Myocyte (in vitro differentiated cells): ENCODE measurements around the gene DTNA. TPM values are rescaled to one million over a fixed set of nuclear protein-coding genes. Genes with fewer than 3 reads are reported as not detected.

Experiments
- DNase-seq: peaks from one replicate; pipeline ENCODE4 v3.0.0-alpha.2; 2012; ENCODE audit warnings: low read depth
- total RNA-seq: library from RNA; depleted of rRNA; stranded (reverse); fragments of >200 nt; gene quantifications from 2 replicates; pipeline ENCODE4 v1.2.3, GENCODE V29; 2014

Gene DTNA
- total RNA-seq, 1 donor from 2014 or later, result 50.3 TPM

DNA sequence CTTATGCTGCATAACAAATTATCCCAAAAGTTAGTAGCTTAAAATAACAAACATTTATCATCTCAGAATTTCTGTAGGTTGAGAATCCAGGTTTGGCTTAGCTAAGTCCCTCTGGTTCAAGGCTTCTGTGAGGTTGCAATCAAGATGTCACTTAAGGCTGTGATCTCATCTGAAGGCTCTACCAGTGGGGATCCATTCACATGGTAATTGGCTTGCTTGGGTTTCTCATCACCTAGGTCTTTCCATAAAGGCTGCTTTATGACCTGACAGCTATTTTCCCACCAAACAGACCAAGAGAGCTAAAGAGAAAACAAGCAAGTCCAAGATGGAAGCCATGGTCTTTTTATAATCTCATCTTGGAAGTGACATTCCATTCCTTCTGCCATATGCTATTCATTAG lies 137.3 kb downstream of the DTNA start:
- no peak for DNase-seq

DNA sequence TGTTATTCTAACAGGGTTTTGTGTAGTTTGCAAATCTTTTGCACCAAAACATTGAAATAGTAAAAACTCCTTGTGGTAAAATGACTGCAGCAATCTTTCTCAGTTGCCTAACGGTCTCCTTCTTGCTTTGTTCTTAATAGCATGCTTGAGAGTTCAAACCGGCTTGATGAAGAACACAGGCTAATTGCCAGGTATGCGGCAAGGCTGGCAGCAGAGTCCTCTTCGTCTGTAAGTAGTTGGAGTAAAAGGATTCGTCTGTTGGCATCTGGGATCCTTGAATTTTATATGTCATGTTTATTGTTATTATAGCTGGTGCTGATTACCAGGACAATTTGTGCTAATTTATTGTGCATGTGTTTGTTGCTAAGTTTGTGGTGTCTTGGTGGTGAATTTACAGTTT lies 138.1 kb downstream of the DTNA start:
- no peak for DNase-seq

DNA sequence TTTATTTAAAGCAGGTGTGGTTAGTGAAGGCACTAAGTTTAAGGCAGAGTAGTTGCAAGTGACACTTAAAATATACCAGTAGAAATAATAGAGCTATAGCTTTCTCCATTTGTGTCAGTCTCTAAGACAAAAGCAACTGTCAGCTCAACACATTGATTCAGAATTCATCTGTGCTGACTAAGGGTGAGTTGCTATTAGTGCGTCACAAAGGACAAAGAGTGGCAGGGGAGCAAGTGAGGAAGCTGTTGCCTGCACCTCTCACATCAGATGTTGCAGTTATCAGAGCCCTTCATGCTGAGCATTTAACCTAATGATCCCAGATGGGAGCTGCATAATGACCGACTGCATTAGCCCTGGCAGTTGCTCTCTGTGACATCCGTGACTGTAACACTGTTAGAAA lies 138.6 kb downstream of the DTNA start:
- no peak for DNase-seq

DNA sequence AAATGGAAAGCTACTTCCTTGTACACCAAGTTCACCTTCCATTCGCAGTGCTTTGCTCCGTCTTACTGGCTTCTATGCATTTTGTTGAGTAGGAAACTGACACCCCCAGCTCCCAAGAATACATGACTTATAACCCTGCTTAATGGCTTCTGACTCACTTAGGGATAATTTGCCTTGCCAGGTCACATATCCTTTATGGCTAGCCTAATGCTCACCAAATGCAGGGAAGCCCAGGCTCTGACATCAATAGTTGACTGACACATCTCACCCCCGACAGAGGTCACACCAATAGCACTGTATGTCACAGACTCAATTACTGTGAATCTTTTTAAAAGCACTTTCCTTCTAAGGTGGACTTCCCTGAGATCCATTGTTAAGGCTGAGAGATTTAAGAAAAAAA lies 147.2 kb downstream of the DTNA start:
- DNase-seq, result no peak

DNA sequence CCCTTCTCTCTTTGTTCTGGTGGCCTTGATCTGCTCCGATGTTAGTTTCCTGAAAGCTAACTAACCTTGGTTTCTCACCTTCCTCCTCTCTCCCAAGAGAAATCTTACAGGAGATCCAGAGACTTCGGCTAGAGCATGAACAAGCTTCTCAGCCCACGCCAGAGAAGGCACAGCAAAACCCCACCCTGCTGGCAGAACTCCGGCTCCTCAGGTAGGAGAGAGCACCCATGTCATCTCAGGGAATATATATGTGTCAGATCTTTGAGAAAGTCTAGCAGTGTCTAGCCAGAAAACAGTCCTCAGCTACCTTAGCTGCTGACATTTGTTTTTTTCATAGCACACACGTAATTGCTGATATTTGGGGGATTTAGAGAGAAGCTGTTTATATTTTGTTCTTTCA lies 148.1 kb downstream of the DTNA start:
- no peak for DNase-seq

DNA sequence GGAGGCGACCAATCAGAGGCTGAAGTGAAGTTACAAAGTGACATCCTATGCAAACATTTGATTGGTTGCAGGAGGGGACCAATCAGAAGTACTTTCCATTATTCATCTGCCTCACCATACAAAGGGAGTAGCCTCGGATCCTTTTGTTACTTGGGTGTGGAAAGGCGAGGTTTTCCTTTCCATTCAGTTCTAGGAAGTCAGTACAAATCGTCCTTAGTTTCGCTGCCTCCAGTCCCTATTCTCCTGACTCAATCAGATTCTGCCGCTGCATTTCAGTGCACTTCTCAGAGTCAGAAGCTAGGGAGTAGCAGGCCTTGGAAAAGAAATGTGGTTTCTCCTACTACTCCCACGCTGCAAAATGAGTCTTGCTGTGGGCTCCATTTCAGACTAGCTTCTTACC lies 149.4 kb downstream of the DTNA start:
- no peak for DNase-seq

DNA sequence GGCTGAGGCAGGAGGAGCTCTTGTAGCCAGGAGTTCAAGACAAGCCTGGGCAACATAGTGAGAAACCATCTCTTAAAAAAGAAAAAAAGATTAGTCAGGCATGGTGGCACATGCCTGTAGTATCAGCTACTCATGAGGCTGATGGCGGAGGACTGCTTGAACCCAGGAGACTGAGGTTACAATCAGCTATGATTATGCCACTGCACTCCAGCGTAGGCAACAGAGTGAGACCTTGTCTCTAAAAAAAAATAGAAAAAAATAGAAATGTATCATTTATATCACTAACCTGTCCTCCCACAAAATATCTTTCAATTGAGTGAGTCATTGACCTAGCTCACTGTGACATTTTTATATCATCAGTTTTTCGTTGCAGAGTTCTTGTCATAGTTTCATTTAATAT lies 152.5 kb downstream of the DTNA start:
- DNase-seq, result no peak

DNA sequence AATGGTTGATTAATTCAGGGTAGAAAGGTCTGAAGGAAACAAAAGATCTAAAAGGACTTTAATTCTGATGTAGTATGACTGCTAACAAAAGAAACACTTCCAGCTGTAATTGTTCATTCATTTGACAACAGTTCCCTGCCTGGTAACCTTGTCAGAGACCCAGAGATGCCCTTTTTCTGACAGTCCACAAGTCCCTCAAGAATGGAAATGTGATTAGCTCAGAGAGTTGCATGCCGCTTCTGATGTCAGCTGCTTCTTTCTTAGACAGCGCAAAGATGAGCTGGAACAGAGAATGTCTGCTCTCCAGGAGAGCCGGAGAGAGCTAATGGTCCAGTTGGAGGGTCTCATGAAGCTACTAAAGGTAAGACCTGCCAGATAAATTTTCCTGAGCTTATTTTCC lies 153.6 kb downstream of the DTNA start:
- no peak for DNase-seq

DNA sequence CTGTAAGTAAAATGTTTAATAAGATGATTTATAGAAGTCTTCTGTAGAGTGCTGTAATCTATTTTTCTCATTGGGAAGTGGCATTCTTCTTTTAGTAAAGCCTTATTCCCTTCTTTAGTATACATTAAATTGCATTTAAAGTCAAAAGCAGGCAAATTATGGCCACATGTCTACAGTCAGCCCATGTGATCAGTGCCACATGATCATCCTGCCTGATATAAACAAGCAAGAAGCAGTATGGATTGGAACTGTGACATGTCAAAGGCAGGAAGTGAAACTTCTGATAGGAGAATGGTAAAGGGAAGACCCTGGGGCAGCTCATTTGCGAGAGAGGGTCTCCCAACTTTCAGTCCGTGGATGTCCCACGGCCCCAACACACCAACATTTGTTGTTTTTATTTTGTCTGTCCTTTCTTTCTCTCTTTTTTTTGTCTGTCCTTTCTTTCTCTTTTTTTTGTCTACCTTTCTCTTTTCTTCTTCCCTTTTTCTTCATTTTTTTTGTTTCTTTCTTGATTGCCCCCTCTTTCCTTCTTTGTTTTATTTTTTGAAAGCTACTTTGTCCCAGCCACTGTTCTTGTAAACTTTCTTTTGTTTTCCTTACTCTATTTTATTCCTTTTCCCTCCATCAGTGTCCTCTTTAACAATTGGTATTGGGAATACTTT lies 154.9 kb downstream of the DTNA start:
- DNase-seq, result no peak

DNA sequence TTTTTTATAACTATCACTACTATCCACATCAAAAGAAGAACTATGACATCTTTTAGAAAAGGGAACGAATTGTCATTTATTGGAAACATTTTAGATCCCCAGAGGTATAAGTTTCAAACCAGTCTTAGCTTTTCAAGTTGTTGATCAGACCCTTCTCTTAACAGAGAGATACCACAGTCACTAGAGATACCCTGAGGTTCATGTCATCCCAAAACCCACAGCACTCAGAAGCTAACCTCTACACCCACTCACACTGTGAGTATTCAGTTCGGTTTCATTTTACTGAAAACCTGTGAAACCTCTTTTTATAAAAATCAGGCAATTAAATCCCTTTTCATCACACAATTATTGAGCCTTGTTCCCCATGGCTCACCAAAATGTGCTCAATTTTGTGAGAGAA lies 156.2 kb downstream of the DTNA start:
- DNase-seq, result no peak

DNA sequence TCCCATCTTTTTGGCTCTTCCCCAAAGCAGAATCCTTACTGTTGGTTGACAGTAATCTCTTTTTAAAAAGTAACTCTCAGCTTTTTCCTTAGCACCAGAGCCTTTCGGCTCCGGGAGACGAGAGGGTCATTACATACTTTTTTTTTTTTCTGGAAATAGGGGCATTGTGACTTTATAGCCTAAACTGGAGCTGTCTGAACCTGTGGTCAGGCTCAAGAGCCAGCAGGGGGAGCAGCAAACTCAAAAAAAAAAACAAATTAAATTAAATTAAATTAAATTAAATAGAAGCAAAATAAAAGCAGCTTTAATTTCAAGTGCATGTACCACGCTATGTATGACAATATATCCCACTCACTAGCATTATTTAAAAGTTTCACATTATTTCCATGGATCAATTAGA lies 156.6 kb downstream of the DTNA start:
- DNase-seq, result peak; percentile 25

DNA sequence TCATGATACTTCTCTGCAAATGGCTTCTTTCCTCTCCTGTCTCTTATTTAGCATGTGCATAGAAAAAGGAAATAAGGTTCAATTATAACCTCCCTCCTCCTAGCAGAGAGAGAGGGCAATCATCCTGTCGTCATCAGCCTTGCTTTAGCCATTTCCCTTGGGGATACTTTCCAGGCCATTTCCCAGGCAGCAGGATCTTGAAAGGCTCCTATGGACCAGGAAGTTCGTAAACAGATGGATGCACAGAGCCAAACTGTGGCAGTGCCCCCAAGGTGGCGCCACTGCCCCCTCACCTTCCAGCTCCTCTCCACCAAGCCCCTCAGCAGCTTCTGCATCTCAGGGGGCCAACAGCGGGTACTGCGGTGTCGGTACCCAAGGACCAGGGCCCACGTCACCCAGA lies 157.4 kb downstream of the DTNA start:
- no peak for DNase-seq

DNA sequence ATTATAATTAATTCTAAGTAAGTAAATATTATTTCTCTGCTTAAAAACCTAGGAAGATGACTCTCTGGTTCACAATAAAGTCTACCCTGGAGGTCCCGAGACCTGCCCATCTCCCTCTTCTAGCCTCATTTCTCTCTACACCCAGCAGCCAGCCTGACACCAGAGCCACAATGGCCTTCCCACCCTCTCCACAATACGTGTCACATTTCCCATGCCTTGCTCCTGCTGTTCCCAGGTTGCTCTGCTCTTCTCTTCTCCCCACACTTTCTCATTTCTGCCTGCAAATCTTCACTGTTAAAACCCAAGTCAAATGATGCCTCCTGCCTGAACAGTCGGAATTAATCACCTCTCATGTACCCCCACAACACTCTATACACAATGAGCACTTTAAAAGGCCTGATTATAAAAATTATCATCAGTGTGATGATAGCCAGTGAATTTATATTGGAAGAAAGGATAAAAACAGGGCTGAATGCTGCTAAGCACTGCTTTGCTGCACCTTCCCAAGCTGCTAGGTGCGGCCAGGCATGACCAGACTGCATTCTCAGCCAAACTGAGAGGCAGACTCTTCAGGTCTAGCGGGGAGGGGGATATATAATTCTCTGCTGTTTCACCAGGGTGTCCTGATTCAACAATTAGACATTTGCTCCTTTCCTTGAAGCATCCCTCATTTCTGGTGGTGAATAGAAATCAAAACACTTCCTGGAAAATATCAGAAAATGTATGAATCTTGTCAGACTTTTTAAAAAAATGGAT lies 160.6 kb downstream of the DTNA start:
- no peak for DNase-seq

DNA sequence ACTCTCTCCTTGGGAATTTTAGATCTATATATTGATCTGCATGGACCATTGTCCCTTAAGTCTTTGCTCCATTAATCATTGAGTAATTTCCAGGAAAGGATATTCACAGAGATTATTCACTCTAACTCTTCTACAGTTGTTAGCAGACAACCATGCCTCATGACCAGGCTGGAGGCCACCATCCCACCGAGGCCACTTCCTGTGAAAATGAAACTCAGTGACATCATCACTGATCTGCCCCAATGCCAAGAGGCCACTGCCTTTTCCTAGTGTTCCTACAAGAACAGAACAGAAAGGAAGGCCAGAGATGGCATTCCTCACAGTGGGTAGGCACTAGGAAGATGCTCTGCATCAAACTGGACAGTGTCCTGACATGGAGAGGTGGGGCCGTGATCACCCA lies 161.3 kb downstream of the DTNA start:
- DNase-seq, result peak; percentile 26

DNA sequence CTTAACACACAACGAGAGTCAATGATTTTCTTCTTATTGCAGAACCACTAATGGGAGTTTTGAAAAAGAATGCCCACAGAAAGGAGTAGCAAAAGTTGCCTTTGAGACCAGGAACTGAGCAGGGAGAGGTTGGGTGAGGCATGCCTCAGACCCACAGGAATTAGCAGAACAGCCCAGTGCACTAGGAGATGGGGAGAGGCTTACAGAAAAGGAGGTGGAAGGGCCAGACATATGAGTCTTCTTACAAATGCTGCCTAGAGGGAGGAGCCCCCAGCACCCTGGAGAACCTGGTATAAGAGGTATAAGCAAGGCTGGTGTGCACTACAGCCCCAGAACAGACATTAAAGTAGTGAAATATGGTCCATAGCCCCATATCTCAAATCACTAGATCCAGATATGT lies 162.0 kb downstream of the DTNA start:
- DNase-seq, result no peak

DNA sequence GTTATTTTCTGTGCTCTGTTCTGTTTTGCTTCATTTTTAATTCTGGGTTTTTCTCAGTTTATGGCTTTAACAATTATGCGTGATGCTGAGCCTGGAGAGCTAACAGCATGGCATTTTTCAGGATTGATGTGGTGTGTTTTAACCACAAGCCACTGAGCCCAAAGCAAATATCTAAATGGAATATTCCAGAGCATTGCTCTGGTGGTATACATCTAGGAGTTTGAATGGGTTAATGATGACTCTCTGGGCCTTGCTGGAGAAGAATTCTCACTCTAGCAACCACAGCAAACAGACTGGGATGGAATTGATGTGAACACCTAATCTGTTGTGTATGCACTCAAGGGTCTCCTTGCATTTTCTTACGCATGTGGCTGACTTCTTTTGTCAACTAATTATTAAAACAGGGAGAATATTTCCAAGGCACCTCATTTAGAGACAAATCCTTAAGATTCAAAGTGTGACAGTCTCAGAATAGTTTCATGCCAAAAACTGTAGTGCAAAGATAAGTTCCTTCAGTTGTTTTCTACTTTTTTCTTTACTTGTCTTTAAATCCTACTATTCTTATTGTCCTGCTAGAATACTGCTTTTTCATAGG lies 164.0 kb downstream of the DTNA start:
- no peak for DNase-seq

DNA sequence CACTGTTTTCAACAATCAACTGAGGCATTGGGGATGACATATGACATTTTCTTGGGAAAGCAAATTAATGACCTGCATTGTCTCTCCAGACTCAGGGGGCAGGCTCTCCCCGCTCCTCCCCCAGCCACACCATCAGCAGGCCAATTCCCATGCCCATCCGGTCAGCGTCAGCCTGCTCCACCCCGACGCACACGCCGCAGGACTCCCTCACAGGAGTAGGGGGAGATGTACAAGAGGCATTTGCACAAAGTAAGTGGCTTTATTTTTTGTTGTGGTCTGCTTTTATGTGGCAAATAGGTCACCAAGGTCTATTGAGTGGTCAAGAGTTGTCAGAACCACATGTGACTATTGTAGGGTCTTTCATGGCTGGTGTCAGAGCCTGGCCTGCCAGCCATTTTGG lies 165.1 kb downstream of the DTNA start:
- DNase-seq, result no peak

DNA sequence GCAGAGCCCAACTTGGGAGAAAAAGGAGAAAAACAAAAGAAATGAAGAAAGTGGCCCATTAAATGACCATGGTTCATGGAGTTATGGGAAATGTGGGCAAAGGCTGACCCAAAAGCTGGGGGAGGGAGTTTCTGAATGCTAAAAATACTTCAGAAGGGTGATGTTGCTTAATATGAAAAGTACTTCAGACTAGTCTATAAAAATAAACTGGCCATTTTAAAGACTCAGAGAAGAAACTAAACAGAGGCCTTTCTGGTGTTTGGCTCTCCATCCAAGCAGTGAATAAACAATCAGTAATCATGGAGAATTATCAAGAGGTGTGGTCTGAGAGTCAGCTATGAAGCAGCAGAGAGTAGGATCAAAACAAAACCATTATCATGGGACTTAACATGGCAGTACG lies 170.3 kb downstream of the DTNA start:
- peak; percentile 21 for DNase-seq

DNA sequence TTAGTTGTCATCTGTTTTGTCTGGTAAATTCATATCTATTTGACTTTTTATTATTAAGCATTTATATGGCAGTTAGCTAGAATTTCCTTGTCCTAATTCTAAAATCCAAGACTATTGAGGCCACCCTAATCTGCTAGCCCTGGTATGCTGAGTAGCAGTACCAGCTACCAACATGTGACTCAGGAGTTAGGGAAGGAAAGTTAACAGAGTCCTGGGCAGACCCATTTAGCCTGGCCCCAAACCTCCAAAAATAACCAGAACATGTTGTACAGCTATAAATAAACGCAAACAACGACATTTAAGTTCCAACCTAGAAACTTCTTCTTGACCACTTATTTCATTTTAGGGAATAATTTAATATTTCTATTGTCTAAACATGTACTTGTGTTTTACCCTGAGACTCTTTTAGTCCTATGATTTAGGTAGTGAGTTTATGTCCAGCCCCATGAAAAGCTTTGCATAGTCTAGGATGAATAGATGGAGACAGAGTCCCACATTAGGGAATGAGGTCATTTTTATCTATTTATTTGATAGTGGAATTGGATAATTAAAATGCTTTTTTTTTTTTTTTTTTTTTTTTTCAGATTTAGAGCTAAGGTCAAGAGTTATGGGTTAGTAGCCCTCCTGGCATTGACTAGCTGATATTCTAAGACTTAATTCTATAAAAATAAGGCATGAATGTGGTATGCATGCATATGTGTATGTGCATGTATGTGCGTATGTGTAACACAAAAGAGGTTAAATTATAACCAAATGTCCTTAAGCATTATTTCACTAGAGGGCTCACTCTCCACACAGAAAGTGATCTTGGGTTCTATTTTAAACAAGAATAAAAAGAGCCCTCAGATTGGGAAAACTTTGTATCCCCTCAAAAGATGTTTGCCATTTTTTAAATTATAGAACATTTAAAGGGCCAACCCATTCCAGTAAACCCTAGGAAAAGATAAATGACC lies 171.1 kb downstream of the DTNA start:
- DNase-seq, result peak; percentile 31

DNA sequence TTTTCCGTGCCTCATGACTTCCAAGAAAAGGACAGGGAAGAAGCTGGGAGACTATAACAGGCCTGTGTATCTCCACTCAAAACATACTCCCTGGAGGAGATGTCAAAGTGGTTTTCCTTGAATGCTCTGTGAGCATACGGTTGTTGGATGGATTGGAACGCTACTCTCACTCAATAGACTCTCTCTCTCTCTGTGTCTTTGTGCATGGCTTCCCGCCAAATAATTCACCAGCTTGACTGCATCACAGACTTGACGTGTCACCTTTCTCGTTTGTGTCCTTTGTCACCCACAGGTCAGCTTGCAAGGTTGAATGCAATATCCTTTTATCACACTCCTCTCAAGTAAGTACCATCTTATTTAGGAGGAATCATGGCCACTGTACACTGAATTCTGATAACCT lies 174.3 kb downstream of the DTNA start:
- no peak for DNase-seq

DNA sequence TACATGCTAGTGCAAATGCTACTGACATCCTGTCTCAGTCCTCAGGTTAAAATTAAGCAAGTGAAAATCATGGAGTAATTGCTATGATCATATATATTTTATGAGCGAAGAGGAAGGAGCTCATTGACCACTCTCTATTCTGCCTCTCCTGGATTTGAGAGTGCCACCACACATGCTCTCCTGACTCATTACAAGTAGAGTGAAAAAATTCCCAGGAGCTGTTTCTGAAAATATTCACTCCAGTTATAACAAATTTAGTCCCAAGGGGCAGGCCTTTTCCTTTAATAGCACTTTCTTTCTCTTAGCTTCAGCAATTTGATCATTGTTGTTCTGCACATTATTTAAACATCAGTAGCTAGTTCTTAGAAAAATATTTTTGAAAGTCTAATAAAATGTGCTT lies 176.1 kb downstream of the DTNA start:
- peak; percentile 16 for DNase-seq
